Gastroesophageal sphincter (tissue), 4 donors: Measurements from ENCODE around the gene GNG10. TPM values are rescaled to one million over a fixed set of nuclear protein-coding genes. Genes with fewer than 3 reads are reported as not detected.

Source experiments
- ATAC-seq: fragments of 150-250 bp; one replicate; pipeline ENCODE4 v1.9.1; 2016; ENCODE audit warnings: mild to moderate bottlenecking, moderate library complexity
- H3K27ac ChIP-seq, 4 donors: fragments of 200-600 bp; sonication (generic) in 3 of 4; 1 replicate in 3 of 4; 2 replicates in 1 of 4; pipeline ENCODE4 v1.5.1; 2016 to 2019
- H3K27me3 ChIP-seq: fragments of 200-600 bp; sonication (generic); one replicate; pipeline ENCODE4 v1.5.1; 2019
- H3K36me3 ChIP-seq, 2 donors: fragments of 200-600 bp; sonication (generic); one replicate each; pipeline ENCODE4 v1.5.1; 2019; ENCODE audit warnings: control low read depth in 1 of 2
- H3K4me1 ChIP-seq, 3 donors: fragments of 200-600 bp; sonication (generic); 1 replicate in 2 of 3; 2 replicates in 1 of 3; pipeline ENCODE4 v1.5.1; 2016 to 2019; ENCODE audit warnings: control low read depth in 2 of 3
- H3K4me3 ChIP-seq, 2 donors: fragments of 200-600 bp; sonication (generic); one replicate each; pipeline ENCODE4 v1.5.1; 2019; ENCODE audit warnings: mild to moderate bottlenecking in 1 of 2, moderate library complexity in 1 of 2
- H3K9me3 ChIP-seq, 3 donors: fragments of 200-600 bp; sonication (generic); one replicate each; pipeline ENCODE4 v1.5.1; 2017 to 2019; ENCODE audit warnings: control low read depth in 2 of 3
- CTCF ChIP-seq, 4 experiments: fragments of 200-600 bp in 2 of 4; fragments of 450-650 bp in 2 of 4; sonication (generic) in 1 of 4; IDR thresholded peaks; one replicate each; pipeline ENCODE4 v1.5.1; 2017 to 2019; ENCODE audit warnings: antibody characterized with exemption in 4 of 4, mild to moderate bottlenecking in 2 of 4, moderate library complexity in 2 of 4
- EP300 ChIP-seq: sonication (generic); formaldehyde crosslinking; IDR thresholded peaks from one replicate; pipeline ENCODE4 v1.6.1; 2017; ENCODE audit warnings: antibody characterized with exemption, mild to moderate bottlenecking
- POLR2A ChIP-seq, 2 donors: fragments of 450-650 bp; IDR thresholded peaks; one replicate each; pipeline ENCODE4 v1.6.1; 2017; ENCODE audit warnings: antibody characterized with exemption in 2 of 2, mild to moderate bottlenecking in 2 of 2, moderate library complexity in 1 of 2
- POLR2AphosphoS5 ChIP-seq: sonication (generic); formaldehyde crosslinking; IDR thresholded peaks from one replicate; pipeline ENCODE4 v1.6.1; 2017; ENCODE audit warnings: antibody characterized with exemption
- WGBS, 2 donors: methylation state at CpG; one replicate each; pipeline ENCODE4 v1.1.5; 2018; ENCODE audit warnings: low coverage in 1 of 2; 5-methylcytosine and 5-hydroxymethylcytosine counted together
- total RNA-seq, 4 donors: library from RNA; depleted of rRNA; stranded (reverse); fragments of >200 nt; gene quantifications; one replicate each; pipeline ENCODE4 v1.1.0, GENCODE V29; 2016

Gene GNG10
- total RNA-seq, 4 donors from 2014 or later = 41.4 to 96.4 (median 82.0) TPM

- no peak overlapping the region for H3K27ac ChIP-seq
- no peak for ATAC-seq
- no peaks in the 10 kb centered on the region for H3K9me3 ChIP-seq
- H3K36me3 ChIP-seq = peaks cover 0 to 58% of the 10 kb centered on the region in 2 donors
- 100% methylated on average over 1 to 2 of the region's 2 CpGs for WGBS, 2 donors
- no peak overlapping the region for H3K4me3 ChIP-seq
- TF ChIP-seq CTCF (IDR thresholded peaks at IDR 0.05) = no peak
- TF ChIP-seq POLR2A (IDR thresholded peaks at IDR 0.05) = no peak
- no peak for TF ChIP-seq POLR2AphosphoS5
- TF ChIP-seq EP300 = no peak
- H3K4me1 ChIP-seq = no peaks in the 10 kb centered on the region
- no peaks in the 10 kb centered on the region for H3K27me3 ChIP-seq
Measured at GRCh38 chr9:111674319-111674718, 12.9 kb downstream of the GNG10 start.

- Histone ChIP-seq H3K27ac (no peak overlapping the region), H3K4me1 (no peaks in the 10 kb centered on the region), H3K36me3 (peaks cover 0 to 60% of the 10 kb centered on the region in 2 donors), H3K27me3 (no peaks in the 10 kb centered on the region), H3K9me3 (no peaks in the 10 kb centered on the region), H3K4me3 (no peak overlapping the region)
- no peak for TF ChIP-seq POLR2A (IDR thresholded peaks at IDR 0.05)
- no peak for TF ChIP-seq POLR2AphosphoS5
- no peak for TF ChIP-seq CTCF (IDR thresholded peaks at IDR 0.05)
- TF ChIP-seq EP300 = no peak
- no peak for ATAC-seq
- 87 to 95% methylated on average over 3 of the region's 3 CpGs for WGBS, 2 donors
Measured at GRCh38 chr9:111676116-111676515, 14.7 kb downstream of the GNG10 start.

GRCh38 chr9:111678293-111678692 is 16.9 kb downstream of the GNG10 start:
- no peaks in the 10 kb centered on the region for H3K4me1 ChIP-seq
- 83 to 96% methylated on average over 1 to 5 of the region's 5 CpGs for WGBS, 2 donors

GRCh38 chr9:111679199-111679598 is 17.8 kb downstream of the GNG10 start:
- Histone ChIP-seq H3K4me1 (no peaks in the 10 kb centered on the region), H3K4me3 (no peak overlapping the region), H3K27me3 (no peaks in the 10 kb centered on the region), H3K9me3 (no peaks in the 10 kb centered on the region), H3K36me3 (peaks cover 0 to 49% of the 10 kb centered on the region in 2 donors), H3K27ac (no peak overlapping the region)
- 88 to 96% methylated on average over 2 to 6 of the region's 6 CpGs for WGBS, 2 donors
- no peak for ATAC-seq
- no peak for TF ChIP-seq CTCF (IDR thresholded peaks at IDR 0.05)
- no peak for TF ChIP-seq EP300
- TF ChIP-seq POLR2AphosphoS5 = no peak
- TF ChIP-seq POLR2A (IDR thresholded peaks at IDR 0.05) = no peak

More at GRCh38 chr9:111678293-111678692, 16.9 kb downstream of the GNG10 start:
- peaks cover 0 to 55% of the 10 kb centered on the region in 2 donors for H3K36me3 ChIP-seq
- H3K4me3 ChIP-seq = no peak overlapping the region
- ATAC-seq = no peak
- no peaks in the 10 kb centered on the region for H3K27me3 ChIP-seq
- H3K9me3 ChIP-seq = no peaks in the 10 kb centered on the region
- no peak for TF ChIP-seq POLR2A (IDR thresholded peaks at IDR 0.05)
- TF ChIP-seq CTCF (IDR thresholded peaks at IDR 0.05) = no peak
- no peak for TF ChIP-seq POLR2AphosphoS5
- no peak for TF ChIP-seq EP300
- no peak overlapping the region for H3K27ac ChIP-seq

- no peaks in the 10 kb centered on the region for H3K4me1 ChIP-seq
- no peaks in the 10 kb centered on the region for H3K9me3 ChIP-seq
- no peak overlapping the region for H3K27ac ChIP-seq
- no peaks in the 10 kb centered on the region for H3K27me3 ChIP-seq
- no peak for ATAC-seq
- TF ChIP-seq POLR2A (IDR thresholded peaks at IDR 0.05) (no peak), CTCF (IDR thresholded peaks at IDR 0.05) (no peak), EP300 (no peak)
- H3K36me3 ChIP-seq = peaks cover 0 to 23% of the 10 kb centered on the region in 2 donors
- 100% methylated on average over 1 of the region's 1 CpG for WGBS, 2 donors
- H3K4me3 ChIP-seq = no peak overlapping the region
Measured at GRCh38 chr9:111683392-111683791, 22.0 kb downstream of the GNG10 start.
